ENCODE data around the gene TMEM248.
"Not testable (repeated sequence)": the region's sequence is repeated elsewhere in the genome, so short reads cannot be mapped to it uniquely, and the experiment has no call there.

Gene TMEM248

DNA sequence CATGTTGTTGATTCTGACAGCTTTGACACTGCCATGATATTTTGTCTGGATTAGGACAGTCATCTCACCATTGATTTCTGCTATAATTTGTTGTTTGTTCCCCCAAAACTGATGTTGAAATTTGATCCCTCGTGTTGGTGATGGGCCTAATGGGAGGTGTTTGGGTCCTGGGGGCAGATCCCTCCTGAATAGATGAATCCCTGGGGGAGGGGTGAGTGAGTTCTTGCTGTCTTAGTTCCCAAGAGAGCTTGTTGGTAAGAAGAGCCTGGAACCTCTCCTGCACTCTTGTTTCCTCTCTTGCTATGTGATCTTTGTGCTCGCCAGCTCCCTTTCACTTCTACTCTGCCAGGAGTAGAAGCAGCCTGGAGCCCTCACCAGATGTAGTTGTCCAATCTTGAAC, 83.1 kb downstream of the TMEM248 start:
- H3K4me3 ChIP-seq (ENCODE audit: low read depth, low read length), result not testable (repeated sequence)

DNA sequence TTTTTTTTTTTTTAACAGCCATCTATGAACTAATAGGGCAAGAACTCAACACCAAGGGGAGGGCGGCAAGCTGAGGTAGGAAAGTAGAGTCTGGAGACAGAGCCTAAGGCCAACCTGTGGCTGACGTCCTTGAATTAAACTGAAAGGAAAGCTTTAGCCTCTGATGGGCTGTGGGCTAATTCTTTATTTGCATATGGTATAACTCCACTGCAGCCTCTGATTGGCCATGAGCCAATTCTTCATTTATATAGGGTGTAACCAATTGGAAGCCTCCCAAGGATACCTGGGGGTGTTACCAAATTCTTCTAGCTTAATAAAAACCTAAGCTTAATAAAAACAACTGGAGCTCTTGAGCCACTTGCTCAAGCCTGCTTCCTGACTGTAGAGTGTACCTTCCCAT, 85.9 kb downstream of the TMEM248 start:
- H3K4me3 ChIP-seq (ENCODE audit: low read depth, low read length), result no peak overlapping the region
- no peak for TF ChIP-seq CTCF (IDR thresholded peaks at IDR 0.05; ENCODE audit: borderline replicate concordance, insufficient read depth, low read depth, low read length)

Measured in GM12875 (cell line).